CD4-positive, alpha-beta T cell treated with Interleukin-21 for 1 hour (primary cell): Measurements from ENCODE around the gene COL9A3.

Experiments used
- DNase-seq: peaks from one replicate; pipeline ENCODE4 v3.0.0-alpha.2; 2020

COL9A3 gene

DNA sequence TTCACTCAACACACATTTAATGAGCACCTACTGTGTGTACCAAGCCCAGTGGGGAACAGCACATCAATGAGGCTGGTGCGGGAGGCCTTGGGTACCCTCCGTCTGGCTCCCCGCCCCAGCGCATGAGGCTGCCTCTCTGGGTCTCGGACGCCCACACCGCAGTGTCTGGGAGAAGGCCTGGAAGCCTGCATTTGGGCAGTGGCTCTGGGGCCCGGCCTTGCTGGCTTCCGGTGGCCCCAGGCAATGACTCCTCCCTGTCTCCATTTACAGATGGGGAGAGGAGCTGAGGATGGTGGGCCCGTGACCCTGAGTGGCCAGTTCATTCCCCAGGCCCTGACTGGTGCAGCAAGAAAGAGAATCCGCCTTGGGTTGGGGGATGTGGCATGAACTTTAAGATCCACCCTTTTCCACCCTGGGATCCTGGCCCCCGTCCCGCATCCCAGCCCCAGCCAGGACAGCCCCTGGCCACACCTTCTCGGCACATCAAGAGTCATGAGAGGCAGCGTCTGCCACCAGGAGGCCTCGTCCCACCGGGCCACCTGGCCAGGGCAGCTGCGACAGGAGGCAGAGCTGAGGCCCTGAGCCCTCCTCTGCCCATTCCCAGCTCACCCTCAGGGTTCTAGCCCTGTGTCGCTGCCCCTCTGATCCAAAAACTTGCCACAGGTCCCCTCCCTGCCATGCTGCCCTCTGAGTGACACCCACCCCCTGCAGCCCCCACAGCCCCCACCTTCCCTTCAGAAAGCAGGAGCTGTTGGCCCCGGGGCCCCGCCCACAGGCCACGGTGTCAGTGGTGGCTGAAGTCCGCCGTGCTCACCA is 38.0 kb upstream of the COL9A3 start:
- no peak for DNase-seq

DNA sequence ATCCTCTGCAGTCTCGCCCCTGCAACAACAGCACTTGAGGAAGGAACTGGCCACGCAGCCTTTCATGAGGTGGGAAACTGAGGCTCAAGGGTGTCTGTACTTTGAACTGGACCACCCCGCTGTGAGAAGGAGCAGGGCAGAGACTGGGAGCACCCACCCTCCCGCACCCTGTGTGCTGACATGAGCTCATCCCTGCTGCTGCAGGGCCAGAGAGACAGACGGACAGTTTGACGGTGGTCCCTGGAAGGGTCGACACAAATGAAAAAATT is 37.5 kb upstream of the COL9A3 start:
- no peak for DNase-seq

DNA sequence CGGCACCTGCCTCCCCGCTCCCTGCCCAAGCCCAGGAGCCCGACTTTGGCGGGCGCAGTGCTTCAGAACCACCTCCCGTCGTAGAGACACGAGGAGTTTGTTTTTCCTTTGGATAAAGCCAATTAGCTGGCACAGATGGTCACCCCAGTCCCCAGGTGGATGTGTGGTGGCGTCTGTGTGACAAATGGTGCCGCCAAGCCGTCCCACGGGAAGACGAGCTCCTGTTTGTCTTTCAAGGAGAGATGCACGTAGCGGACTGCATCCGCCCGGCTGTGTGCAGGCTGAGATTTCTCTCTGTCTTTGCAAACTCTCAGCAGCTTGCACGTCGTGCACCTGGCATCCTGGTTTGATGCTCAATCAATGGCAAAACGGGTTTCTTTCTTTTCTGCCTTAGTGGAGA is 36.6 kb upstream of the COL9A3 start:
- DNase-seq = no peak

DNA sequence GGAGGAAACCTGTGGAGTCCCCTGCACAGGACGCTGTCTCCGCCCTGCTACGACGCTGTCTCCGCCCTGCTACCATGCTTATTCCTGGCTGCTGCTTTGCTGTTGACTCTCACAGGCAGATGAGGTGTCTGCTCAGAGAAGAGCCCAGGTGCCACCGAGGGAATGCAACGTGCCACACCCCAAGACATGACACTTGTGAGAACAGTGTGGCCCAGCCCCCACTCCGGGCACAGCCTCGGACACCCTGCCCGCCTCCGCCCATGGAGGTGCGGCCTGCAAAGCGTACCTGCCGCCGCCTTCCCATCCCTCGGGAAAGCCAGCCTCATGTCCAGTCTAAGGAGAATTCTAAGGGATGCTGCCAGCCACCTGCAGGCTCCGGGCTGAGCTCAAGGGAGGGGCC is 36.2 kb upstream of the COL9A3 start:
- DNase-seq = no peak

DNA sequence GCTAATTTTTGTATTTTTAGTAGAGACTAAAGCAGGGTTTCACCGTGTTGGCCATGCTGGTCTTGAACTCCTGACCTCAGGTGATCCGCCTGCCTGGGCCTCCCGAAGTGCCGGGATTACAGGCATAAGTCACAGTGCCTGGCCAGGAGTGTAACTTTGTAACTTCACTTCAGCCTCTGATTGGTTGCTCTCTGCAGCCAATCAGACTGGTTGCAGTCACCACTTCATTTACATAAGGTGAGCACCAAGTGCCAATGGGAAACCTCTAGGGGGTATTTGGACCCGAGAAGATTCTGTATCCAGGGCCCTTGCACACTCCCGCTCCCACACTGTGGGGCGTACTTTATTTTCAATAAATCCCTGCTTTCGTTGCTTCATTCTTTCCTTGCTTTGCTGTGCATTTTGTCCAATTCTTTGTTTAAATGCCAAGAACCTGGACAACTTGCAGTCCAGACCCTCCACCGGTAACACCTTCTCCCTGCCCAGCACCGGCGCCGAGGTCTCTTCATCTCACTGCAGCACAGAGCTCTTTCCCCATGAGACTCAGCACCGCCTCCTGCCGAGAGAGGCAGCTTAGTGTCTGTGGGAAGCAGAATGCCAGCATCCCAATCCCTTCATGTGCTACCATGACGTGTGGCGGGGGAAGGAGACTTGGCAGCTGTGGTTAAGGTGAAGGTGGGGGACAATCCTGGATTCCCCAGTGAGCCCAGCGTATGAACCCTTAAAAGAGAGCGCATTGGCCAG is 34.5 kb upstream of the COL9A3 start:
- DNase-seq = no peak

DNA sequence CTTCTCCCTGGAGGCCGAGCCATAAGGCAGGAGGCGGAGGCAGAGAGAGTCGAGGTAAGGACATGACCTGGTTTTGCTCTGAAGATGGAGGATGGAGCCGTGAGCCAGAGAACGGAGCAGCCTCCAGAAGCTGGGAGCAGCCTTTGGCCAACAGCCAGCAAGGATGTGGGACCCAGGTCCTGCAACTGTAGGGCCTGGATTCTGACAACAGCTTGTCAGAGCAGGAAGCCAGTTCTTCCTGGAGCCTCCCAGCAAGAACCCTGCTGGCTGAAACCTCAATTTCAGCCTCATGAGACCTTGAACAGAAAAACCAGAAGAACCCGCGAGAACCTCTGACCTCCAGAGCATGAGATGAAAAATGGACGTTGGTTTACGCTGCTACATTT is 34.0 kb upstream of the COL9A3 start:
- no peak for DNase-seq

DNA sequence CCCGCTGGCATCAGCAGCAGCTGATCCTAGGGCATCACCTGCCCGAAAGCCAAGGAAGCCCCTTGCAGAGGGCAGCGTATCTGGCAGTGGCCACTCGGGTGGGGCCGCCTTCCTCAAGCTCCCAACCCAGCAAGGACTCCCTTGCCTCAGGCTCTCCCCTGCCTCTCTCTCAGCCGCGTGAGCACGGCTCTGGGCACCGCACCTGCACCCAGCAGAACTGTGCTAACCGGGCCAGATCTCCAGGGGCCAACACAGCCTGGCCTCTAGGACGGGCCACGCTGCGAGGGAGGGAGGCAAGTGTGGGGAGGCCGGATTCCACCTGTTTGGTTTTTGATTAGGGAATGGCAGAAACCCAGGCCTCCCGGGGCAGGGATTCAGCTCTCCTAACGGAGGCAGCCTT is 32.4 kb upstream of the COL9A3 start:
- no peak for DNase-seq

DNA sequence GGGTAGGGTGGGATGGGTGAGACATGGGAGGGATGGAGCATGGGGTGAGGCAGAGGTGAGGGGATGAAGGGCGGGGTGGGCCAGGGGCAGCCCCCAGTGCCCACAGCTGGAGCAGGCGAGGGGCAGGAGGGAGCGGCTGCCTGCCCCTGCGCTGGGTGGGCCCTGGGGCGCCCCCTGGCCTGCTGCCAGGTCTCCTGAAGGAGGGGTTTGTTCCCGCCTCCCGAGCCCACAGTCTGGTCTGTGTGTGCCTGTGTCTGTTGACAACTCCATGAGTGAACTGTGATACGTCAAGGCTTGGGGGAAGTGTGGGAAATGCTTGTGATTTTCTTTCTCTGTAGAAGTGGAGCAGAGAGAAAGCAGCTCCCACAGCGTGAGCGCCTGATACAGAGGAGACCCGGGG is 31.5 kb upstream of the COL9A3 start:
- DNase-seq = no peak

DNA sequence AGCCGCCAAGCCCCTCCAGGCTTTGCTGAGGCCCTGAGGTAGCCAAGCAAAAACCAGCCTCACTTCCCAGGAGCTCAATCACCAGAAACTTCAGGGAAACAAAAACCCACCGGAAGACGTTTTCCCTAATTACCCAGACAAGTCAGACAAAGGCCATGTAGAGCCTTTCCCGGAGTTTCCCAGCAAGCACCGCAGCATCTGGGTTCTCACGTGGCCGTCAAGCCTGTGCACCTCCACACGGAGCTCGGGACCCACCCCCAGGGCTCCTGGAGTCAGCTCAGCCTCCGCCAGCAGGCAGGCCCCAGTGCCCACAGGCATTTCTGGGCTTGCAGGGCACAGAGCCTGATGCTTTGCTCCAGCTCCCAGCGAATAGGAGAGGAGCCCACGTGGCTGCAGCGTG is 30.7 kb upstream of the COL9A3 start:
- no peak for DNase-seq

DNA sequence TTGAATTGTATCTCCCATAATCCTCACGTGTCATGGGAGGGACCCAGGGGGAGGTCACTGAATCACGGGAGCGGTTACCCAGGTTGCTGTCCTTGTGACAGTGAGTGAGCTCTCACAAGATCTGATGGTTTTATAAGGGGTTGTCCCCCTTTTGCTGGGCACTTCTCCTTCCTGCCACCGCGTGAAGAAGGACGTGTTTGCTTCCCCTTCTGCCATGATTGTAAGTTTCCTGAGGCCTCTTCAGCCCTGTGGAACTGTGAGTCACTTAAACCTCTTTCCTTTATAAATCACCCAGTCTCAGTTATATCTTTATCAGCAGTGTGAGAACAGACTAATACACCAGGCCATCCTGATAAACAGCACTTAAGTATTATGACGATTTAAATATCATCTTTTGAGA is 29.5 kb upstream of the COL9A3 start:
- DNase-seq = no peak

DNA sequence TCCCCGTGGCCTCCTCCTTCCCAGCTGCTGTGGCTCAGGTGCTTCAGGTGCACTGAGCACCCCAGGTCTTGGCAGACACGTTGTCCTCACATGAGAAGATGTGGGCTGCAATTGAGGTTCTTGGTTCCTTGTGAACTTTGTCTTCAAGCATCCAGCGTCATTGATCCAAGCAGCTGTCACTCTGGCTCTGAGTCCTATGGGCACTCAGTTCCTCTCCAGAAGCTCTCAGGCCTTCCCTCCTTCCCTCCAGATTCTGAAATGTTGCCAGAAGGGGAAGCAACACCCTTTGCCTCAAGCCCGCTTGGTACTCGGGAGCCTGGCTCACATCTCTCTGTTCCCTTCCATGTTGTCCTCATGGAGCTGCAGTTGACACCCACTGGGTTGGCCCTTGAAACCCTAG is 29.0 kb upstream of the COL9A3 start:
- no peak for DNase-seq

DNA sequence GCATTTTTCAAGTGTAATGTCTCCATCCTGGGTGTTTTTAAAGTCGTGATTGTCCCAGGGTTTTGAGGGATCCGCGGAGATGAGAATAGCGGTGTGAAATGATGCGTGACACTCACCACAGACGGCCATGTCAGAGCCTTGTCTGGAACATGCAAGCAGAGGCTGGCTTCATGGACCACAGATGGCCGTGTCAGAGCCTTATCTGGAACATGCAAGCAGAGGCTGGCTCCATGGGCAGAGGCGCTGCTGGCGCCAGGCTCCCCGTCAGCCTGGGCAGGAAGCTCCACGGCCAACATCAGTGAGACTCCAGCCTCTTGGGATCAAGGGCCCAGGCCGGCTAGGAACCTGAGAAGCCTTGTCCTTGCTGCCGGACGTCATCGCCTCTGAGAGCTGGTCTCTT is 28.2 kb upstream of the COL9A3 start:
- DNase-seq = no peak

DNA sequence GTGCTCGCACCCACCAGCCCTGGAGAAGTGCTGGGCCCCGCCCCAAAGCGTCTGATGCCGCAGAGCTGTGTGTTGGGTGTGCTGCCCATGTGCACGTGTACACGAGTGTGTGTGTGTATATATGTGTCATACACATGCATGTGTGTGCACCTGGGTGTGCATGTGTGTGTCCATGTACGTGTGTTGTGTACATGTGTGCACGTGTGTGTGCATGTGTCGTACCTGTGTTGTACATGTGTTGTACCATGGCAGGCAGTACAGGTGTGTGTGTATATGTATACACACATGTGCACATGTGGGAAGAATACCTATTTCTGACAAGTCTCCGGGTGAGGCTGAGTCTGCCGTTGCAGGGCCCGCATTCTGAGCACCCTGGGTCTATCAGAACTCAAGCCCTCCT is 26.8 kb upstream of the COL9A3 start:
- DNase-seq = no peak

DNA sequence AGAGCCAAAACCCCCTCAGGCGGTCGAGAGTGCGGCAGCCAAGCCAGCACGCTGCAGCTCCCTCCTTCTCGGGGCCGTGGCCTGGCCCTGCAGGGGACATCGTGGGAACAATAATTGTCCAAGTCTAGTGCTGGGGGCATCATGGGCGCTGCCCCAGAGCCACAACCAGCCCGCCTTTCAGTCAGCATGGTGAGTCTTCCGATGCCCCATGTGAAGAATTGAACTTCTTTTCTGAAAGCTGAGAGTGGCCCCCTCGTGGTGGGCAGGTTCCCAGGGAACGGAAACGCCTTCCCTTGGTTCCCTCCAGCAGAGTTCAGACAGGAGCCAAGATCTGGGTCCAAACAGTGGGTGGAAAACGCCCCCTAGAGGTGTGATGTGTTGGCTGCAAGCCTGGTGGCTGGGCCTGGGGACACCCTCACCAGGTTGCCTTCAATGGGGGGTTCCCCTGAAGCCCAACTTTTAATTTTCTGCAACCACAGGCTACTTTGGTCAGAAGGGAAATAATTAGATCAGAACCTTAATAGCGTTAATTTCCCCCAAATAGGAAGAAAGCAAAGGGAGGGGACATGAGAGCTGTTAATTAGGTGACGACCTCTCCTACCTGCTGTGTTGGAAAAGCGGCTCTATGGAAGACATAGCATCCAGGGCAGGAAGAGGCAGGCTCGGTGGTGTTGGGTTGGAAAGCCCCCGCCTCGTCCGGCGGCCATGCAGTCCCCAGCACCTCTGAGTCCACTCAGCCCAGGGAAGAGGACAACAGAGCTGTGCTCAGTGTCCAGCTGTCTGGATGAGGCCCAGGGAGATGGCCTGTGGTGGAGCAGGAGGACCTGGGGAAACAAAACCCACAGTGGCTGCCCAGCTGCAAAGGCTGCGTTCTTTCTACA is 25.3 kb upstream of the COL9A3 start:
- DNase-seq = peak; percentile 80

DNA sequence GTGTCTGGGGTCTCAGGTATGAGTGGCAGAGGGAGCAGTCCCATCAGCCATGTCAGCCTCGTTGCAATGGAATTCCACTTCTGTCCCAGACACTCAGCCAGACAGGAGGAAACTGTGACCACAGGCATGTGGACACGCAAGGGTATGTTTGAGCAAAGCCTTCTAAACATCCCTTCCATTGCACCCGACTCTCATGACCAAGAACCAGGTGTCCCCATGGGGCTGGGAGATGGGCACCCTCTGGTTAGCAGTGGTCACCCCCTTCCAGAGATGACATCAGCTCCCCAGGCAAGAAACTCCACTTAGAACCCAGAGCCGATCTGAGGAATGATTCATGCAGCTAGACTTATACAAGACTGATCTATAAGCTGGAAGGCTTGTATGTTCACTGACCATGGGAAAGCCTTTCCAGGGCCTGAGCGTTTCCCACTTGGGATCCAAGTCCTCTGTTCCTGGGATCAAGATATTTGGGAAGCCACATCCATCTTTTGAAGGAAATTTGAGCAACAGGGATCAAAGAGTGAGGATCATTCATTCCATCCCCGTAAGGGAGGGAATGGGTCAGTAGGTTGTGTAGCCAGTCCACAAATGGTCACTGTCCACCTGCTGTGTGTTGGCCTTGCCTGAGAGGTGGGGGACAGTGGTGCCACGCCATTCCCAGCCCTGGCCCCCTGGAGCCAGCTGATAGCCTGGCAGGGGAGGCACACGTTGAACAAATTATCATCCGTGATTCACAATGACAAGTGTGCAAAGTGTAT is 24.5 kb upstream of the COL9A3 start:
- no peak for DNase-seq

DNA sequence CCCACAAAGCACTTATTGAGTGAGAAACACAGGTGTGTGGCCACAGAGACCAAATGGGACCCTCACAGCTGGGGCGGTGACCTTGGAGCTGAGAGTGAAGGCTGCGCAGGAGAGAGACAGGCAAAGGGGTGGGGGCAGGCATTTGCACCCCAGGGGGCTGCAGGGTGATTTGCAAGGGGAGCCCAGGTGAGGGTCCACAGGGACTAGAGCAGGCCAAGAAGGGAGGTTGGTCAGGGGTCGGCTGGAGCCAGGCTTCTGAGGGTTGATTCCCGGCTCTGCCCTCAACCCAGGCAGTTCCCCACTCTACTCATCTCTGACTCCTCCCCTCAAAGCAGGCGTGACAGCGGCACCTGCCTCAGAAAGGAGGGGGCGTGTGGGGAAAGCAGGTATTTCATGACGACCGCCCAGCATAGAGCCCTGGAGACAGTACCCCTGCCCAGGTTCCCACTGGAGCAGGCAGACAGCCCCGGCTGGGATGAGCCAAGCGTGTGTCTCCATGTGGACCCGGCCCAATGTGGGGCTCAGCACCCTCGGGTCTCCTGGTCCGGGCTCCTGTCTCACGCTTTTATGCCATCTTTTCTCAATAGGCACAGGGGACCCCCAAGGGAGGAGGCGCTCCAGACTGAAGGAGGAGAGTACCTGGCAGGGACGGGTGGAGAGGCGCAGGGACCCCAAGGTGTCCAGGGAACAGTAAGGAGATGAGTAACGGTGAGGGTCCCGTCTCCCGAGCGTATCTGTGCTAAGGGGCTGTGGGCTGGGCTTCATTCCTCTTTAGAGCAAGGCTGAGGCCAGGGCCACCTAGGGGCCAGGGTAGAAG is 23.7 kb upstream of the COL9A3 start:
- no peak for DNase-seq

DNA sequence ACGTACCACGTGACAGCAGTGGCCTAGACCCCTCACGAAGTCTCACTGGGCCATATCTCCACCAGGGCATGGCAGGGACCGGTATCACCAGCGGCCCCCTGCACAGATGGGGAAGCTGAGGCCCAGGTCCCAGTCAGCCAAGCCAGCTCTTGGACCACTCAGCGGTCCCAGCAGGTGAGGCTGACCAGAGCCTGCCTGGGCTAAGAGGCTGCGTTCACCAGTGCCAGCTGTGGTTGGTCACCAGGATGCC is 23.2 kb upstream of the COL9A3 start:
- DNase-seq = no peak

DNA sequence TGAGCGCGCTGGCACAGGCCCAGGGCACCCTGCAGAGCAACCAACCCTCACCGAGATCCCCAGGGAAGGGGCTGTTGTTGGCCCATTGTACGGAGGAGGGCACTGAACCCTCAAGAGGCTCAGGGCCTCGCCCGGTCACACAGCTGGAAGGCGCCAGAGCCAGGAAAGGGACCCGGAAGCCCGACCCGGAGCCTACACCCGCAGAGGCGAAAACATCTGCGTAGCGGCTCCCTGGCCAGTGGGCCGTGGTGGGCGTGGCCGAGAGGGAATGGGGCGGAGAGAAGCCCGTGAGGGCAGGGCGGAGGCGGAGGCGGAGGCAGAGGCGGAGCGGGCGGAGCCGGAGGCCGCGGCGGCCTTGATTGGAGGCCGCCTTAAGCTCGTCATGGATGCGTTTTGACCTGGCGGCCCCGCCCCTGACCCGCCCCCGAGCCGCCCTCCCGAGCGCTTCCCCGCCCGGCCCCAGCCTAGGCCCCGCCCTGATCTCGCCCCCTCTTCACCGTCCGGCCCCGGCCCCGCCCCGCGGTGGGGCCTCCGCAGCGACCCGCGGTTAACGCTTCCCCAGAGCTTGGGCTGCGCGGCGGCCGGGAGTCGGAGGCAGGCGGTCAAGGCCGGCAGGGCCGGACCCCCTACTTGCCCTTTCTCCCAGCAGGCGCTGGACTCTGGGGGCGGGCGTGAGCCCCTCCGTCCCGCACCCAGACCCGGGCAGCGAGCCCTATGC is 22.7 kb upstream of the COL9A3 start:
- DNase-seq = peak; percentile 96

DNA sequence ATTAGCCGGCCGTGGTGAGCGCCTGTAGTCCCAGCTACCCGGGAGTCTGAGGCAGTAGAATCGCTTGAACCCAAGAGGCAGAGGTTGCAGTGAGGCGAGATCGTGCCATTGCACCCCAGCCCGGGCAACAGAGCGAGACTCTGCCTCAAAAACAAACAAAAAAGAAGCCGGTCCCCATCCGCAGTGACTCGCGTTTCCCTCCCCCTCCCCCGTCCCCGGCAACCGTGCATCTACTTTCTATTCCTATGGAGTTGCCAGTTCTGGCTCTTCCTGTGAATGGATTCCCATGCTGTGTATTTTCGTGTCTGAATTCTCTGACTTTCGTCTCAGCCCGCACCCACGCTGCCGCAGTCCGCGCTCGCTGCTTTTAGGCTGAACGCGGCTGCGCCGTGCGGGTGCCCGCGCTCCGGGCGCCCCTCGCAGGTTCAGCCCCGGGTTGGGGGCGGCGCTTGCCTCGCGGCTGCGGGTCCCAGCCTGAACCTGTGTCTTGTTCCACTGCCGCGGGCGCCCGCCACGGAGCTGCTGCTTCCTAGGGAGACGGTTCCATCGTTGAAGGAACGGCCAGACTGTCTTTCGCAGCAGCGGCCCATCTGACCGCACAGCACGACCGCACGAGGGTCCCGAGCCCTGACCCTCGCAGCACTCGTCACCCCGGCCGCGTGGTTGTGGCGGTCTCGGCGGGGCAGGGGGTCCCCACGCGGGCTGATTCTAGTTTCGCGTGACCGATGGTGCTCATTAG is 21.7 kb upstream of the COL9A3 start:
- DNase-seq = peak; percentile 65

DNA sequence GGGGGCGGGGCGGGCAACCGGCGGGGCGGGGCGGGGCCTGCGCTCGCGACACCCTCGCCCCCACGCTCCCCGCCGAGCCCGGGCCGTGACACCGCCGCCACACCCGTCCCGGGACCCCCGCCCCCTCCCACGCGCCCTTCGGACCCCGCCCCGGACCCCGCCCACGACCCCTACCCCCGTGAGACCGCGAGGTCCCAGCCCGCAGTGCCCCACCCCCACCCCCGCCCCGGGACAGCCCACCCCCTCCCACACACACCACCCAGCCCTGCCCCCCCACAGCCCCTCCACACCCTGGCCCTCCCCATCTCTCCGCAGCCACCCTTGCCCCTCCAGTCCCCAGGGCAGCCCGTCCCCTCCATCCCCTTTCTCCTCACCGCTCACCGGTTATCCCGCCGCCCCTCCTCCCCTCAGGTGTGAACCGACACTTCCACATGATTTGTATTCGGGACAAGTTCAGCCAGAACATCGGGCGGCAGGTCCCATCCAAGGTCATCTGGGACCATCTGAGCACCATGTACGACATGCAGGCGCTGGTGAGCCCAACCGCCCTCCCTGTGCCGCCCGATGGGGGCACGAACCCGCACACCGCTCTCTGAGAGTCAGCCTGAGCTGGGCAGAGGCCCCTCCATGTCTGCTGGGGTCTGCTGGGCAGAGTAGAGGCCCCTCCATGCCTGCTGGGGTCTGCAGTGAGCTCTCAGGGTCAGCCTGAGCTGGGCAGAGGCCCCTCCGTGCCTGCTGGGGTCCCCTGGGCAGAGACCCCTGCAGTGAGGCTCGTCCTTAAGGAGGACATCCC is 20.0 kb upstream of the COL9A3 start:
- DNase-seq = no peak
